HepG2 (cell line): ENCODE data around the gene TMEM97. TPM values are rescaled to one million over a fixed set of nuclear protein-coding genes. Genes with fewer than 3 reads are reported as not detected.

Source experiments
- ELF1 ChIP-seq: sonication (generic); formaldehyde crosslinking; IDR thresholded peaks from 2 replicates; pipeline ENCODE4 v1.4.0; 2020; ENCODE audit warnings: missing genetic modification reagents
- MZF1 ChIP-seq: sonication (generic); formaldehyde crosslinking; IDR thresholded peaks from 2 replicates; pipeline ENCODE4 v1.8.1; 2023; ENCODE audit warnings: mild to moderate bottlenecking, missing genetic modification reagents, borderline replicate concordance
- RNF2 ChIP-seq: fragments of 450-650 bp; conservative IDR thresholded peaks from 2 replicates; pipeline ENCODE4 v1.6.1; 2016; ENCODE audit warnings: low read depth
- SP4 ChIP-seq: sonication (generic); formaldehyde crosslinking; IDR thresholded peaks from 2 replicates; pipeline ENCODE4 v1.8.1; 2023; ENCODE audit warnings: mild to moderate bottlenecking, missing genetic modification reagents
- TP53 ChIP-seq: sonication (generic); formaldehyde crosslinking; conservative IDR thresholded peaks from 2 replicates; pipeline ENCODE4 v1.4.0; 2020; ENCODE audit warnings: missing genetic modification reagents
- ZBTB21 ChIP-seq: sonication (generic); formaldehyde crosslinking; IDR thresholded peaks from 2 replicates; pipeline ENCODE4 v1.4.0; 2020; ENCODE audit warnings: missing genetic modification reagents
- ZFP41 ChIP-seq: sonication (generic); formaldehyde crosslinking; IDR thresholded peaks from 2 replicates; pipeline ENCODE4 v1.4.0; 2020; ENCODE audit warnings: mild to moderate bottlenecking, missing genetic modification reagents, borderline replicate concordance
- ZNF143 ChIP-seq: sonication (generic); formaldehyde crosslinking; IDR thresholded peaks from 2 replicates; pipeline ENCODE4 v1.4.0; 2020; ENCODE audit warnings: missing genetic modification reagents
- ZNF468 ChIP-seq: sonication (generic); formaldehyde crosslinking; IDR thresholded peaks from 2 replicates; pipeline ENCODE4 v1.8.0; 2022; ENCODE audit warnings: mild to moderate bottlenecking, moderate library complexity, missing genetic modification reagents
- polyA plus RNA-seq, 8 experiments: library from polyadenylated mRNA; depleted of rRNA in 3 of 8; stranded (reverse) in 7 of 8; unstranded in 1 of 8; fragments of >200 nt; fragmentation: Illumina TruSeq in 4 of 8; extraction: Trizol in 4 of 8; gene quantifications; 2 replicates each; pipeline versions ENCODE4 v1.2.1 to v1.2.3, GENCODE V29; 2011 to 2016; ENCODE audit warnings: low read depth in 4 of 8, missing spikeins in 1 of 8, mixed read lengths in 1 of 8; ENCODE audit not compliant: insufficient read depth in 1 of 8
- total RNA-seq, 5 experiments: library from RNA; depleted of rRNA; stranded (reverse); fragments of >200 nt; fragmentation: Illumina TruSeq; extraction: Trizol; gene quantifications; 2 replicates each; pipeline ENCODE4 v1.2.3, GENCODE V29; 2016; ENCODE audit warnings: low read depth in 1 of 5
- TF ChIP-seq, protein P1 (sequence below): sonication (generic); formaldehyde crosslinking; IDR thresholded peaks from 2 replicates; pipeline ENCODE4 v1.4.0; 2020; ENCODE audit warnings: missing genetic modification reagents; ENCODE audit errors: not compliant biosample characterization
- TF ChIP-seq, protein P2 (sequence below): sonication (generic); formaldehyde crosslinking; IDR thresholded peaks from 2 replicates; pipeline ENCODE4 v1.4.0; 2020; ENCODE audit warnings: missing genetic modification reagents, borderline replicate concordance
- TF ChIP-seq, protein P3 (sequence below): sonication (generic); formaldehyde crosslinking; IDR thresholded peaks from 2 replicates; pipeline ENCODE4 v1.4.0; 2020; ENCODE audit warnings: mild to moderate bottlenecking, missing genetic modification reagents
- TF ChIP-seq, protein P4 (sequence below): sonication (generic); formaldehyde crosslinking; IDR thresholded peaks from 2 replicates; pipeline ENCODE4 v1.4.0; 2020; ENCODE audit warnings: missing genetic modification reagents

TMEM97 gene
- total and polyA plus RNA-seq, 2 of the 13 experiments (the other 11 are each of a cell fraction or from before 2014, with no cell fraction given): 69.6 to 137 TPM

DNA sequence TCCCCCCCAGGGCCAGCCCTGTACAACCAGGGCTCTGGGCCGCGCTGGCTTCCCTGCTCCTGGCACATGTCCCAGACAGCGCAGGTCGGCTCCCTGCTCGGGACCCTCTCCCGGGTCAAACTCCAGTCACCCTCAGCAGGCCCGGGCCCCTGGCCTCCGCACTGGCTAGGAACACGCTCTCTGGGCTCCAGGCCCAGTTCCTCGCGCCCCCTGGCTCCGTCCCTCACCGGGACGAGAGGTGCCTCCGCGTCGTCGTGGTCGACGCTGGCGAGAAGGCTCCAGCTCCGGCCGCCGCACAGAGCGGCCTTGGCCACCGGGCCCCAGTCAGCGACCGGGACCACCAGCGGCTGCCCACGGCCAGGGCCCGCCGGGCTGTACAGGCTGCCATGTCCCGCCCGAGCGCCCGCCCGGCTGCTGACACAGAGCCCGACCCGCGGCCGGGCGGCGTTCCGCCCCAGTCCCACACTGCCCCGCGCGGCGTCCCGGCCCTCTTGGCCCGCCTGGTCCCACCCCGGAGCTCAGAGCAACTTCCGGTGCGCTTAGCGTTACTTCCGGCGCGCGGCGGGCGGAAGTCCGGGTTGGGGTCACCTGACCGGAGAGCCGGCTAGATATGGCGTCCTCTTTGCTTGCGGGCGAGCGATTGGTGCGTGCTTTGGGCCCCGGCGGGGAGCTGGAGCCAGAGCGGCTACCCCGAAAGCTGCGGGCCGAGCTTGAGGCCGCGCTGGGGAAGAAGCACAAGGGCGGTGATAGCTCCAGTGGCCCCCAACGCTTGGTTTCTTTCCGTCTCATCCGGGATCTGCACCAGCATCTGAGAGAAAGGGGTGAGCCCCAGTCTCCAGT is 38.3 kb downstream of the TMEM97 start, which contains the start of gene POLDIP2 (continued):
- TF ChIP-seq, protein P1, sequence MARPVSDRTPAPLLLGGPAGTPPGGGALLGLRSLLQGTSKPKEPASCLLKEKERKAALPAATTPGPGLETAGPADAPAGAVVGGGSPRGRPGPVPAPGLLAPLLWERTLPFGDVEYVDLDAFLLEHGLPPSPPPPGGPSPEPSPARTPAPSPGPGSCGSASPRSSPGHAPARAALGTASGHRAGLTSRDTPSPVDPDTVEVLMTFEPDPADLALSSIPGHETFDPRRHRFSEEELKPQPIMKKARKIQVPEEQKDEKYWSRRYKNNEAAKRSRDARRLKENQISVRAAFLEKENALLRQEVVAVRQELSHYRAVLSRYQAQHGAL: peak; percentile 67
- TF ChIP-seq, protein P2, sequence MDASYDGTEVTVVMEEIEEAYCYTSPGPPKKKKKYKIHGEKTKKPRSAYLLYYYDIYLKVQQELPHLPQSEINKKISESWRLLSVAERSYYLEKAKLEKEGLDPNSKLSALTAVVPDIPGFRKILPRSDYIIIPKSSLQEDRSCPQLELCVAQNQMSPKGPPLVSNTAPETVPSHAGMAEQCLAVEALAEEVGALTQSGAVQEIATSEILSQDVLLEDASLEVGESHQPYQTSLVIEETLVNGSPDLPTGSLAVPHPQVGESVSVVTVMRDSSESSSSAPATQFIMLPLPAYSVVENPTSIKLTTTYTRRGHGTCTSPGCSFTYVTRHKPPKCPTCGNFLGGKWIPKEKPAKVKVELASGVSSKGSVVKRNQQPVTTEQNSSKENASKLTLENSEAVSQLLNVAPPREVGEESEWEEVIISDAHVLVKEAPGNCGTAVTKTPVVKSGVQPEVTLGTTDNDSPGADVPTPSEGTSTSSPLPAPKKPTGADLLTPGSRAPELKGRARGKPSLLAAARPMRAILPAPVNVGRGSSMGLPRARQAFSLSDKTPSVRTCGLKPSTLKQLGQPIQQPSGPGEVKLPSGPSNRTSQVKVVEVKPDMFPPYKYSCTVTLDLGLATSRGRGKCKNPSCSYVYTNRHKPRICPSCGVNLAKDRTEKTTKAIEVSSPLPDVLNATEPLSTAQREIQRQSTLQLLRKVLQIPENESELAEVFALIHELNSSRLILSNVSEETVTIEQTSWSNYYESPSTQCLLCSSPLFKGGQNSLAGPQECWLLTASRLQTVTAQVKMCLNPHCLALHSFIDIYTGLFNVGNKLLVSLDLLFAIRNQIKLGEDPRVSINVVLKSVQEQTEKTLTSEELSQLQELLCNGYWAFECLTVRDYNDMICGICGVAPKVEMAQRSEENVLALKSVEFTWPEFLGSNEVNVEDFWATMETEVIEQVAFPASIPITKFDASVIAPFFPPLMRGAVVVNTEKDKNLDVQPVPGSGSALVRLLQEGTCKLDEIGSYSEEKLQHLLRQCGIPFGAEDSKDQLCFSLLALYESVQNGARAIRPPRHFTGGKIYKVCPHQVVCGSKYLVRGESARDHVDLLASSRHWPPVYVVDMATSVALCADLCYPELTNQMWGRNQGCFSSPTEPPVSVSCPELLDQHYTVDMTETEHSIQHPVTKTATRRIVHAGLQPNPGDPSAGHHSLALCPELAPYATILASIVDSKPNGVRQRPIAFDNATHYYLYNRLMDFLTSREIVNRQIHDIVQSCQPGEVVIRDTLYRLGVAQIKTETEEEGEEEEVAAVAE (CRISPR knock-in tag): peak; percentile 72; the same call in 1 of the 2 replicates
- TF ChIP-seq ELF1: peak; percentile 97
- peak; percentile 88 for TF ChIP-seq ZNF143 (CRISPR knock-in tag)
- no peak for TF ChIP-seq ZNF468
- TF ChIP-seq, protein P3, sequence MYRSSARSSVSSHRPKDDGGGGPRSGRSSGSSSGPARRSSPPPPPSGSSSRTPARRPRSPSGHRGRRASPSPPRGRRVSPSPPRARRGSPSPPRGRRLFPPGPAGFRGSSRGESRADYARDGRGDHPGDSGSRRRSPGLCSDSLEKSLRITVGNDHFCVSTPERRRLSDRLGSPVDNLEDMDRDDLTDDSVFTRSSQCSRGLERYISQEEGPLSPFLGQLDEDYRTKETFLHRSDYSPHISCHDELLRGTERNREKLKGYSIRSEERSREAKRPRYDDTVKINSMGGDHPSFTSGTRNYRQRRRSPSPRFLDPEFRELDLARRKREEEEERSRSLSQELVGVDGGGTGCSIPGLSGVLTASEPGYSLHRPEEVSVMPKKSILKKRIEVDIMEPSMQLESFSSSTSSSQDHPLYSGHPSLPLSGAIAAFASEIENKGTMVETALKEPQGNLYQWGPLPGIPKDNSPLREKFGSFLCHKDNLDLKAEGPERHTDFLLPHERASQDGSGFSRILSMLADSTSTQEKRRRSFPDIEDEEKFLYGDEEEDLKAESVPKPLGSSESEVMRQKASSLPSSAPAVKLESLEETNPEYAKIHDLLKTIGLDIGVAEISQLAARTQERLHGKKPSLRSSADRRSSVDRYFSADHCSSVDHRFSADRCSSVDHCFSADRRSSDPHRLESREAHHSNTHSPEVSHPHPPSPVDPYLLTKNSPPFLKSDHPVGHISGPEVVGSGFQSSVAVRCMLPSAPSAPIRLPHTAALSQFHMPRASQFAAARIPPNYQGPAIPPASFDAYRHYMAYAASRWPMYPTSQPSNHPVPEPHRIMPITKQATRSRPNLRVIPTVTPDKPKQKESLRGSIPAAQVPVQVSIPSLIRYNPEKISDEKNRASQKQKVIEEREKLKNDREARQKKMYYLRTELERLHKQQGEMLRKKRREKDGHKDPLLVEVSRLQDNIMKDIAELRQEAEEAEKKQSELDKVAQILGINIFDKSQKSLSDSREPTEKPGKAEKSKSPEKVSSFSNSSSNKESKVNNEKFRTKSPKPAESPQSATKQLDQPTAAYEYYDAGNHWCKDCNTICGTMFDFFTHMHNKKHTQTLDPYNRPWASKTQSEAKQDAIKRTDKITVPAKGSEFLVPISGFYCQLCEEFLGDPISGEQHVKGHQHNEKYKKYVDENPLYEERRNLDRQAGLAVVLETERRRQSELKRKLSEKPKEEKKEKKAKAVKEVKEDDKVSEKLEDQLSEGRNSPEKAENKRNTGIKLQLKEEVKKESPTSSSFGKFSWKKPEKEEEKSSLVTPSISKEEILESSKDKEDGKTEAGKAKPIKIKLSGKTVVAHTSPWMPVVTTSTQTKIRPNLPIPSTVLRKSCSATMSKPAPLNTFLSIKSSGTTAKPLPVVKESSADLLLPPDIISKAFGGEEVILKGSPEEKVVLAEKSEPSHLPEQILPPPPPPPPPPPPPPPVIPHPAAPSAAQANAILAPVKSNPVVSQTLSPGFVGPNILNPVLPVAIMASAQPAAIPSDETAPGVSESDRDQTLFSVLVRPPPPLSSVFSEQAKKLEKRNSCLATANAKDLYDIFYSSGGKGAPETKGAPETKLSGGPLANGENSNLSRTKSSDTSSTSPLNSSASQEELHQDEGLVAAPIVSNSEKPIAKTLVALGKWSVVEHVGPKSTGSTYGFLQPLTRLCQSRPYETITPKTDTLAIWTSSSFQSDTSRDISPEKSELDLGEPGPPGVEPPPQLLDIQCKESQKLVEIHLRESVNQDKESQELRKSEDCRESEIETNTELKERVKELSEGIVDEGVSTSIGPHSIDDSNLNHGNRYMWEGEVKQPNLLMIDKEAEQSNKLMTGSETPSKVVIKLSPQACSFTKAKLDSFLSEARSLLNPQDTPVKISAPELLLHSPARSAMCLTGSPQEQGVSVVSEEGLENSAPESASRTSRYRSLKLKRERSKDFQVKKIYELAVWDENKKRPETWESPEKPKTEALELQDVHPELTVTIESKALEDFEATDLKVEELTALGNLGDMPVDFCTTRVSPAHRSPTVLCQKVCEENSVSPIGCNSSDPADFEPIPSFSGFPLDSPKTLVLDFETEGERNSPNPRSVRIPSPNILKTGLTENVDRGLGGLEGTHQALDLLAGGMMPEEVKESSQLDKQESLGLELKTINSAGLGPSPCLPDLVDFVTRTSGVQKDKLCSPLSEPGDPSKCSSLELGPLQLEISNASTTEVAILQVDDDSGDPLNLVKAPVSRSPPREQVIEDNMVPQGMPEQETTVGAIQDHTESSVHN (CRISPR knock-in tag): no peak
- TF ChIP-seq ZFP41: no peak
- TF ChIP-seq, protein P4, sequence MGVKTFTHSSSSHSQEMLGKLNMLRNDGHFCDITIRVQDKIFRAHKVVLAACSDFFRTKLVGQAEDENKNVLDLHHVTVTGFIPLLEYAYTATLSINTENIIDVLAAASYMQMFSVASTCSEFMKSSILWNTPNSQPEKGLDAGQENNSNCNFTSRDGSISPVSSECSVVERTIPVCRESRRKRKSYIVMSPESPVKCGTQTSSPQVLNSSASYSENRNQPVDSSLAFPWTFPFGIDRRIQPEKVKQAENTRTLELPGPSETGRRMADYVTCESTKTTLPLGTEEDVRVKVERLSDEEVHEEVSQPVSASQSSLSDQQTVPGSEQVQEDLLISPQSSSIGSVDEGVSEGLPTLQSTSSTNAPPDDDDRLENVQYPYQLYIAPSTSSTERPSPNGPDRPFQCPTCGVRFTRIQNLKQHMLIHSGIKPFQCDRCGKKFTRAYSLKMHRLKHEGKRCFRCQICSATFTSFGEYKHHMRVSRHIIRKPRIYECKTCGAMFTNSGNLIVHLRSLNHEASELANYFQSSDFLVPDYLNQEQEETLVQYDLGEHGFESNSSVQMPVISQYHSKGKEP: no peak
- no peak for TF ChIP-seq MZF1 (CRISPR knock-in tag)
- peak; percentile 78; the same call in 1 of the 2 replicates for TF ChIP-seq RNF2
- TF ChIP-seq SP4: peak; percentile 93
- peak; percentile 53; the same call in 1 of the 2 replicates for TF ChIP-seq ZBTB21
- 0 out of 2 replicates have a peak, but pooled peaks have one; percentile 58 for TF ChIP-seq TP53
